ENCODE measurements around the gene UBE3B. TPM values are rescaled to one million over a fixed set of nuclear protein-coding genes. Genes with fewer than 3 reads are reported as not detected.

Gene UBE3B
- total RNA-seq, 1 donor from 2014 or later, result 40.3 TPM

DNA sequence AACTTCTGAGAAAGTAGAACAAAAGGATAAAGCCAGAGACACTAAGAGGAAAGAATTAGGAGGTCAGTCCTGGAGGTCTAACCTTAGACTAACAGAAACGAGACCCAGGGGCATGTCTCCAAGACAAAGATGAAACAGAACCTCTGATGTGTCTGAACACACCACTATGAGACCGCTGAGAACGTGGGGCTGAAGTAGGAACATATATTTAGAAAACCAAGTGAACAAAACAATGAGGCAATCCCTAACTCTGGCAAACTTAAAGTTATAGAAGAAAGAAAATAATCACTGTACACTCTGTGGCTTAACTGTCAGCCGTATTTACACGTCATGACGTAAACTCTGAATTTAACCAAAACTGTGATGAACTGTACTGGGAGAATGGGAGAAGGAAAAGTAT is 18.2 kb upstream of the UBE3B start:
- TF ChIP-seq, protein P1, sequence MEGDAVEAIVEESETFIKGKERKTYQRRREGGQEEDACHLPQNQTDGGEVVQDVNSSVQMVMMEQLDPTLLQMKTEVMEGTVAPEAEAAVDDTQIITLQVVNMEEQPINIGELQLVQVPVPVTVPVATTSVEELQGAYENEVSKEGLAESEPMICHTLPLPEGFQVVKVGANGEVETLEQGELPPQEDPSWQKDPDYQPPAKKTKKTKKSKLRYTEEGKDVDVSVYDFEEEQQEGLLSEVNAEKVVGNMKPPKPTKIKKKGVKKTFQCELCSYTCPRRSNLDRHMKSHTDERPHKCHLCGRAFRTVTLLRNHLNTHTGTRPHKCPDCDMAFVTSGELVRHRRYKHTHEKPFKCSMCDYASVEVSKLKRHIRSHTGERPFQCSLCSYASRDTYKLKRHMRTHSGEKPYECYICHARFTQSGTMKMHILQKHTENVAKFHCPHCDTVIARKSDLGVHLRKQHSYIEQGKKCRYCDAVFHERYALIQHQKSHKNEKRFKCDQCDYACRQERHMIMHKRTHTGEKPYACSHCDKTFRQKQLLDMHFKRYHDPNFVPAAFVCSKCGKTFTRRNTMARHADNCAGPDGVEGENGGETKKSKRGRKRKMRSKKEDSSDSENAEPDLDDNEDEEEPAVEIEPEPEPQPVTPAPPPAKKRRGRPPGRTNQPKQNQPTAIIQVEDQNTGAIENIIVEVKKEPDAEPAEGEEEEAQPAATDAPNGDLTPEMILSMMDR (conservative IDR thresholded peaks at IDR 0.05; ENCODE audit: low read depth, low read length), result no peak
- no peak for DNase-seq (ENCODE audit: low read depth)

GRCh38 chr12:109460538-109460937 is 16.9 kb upstream of the UBE3B start:
- TF ChIP-seq, protein P1 (conservative IDR thresholded peaks at IDR 0.05; ENCODE audit: low read depth, low read length), result no peak
- no peak overlapping the region for H3K4me3 ChIP-seq (ENCODE audit: low read depth, low read length)
- DNase-seq (ENCODE audit: low read depth), result no peak

More for the DNA sequence above, 18.2 kb upstream of the UBE3B start:
- no peak overlapping the region for H3K4me3 ChIP-seq (ENCODE audit: low read depth, low read length)

DNA sequence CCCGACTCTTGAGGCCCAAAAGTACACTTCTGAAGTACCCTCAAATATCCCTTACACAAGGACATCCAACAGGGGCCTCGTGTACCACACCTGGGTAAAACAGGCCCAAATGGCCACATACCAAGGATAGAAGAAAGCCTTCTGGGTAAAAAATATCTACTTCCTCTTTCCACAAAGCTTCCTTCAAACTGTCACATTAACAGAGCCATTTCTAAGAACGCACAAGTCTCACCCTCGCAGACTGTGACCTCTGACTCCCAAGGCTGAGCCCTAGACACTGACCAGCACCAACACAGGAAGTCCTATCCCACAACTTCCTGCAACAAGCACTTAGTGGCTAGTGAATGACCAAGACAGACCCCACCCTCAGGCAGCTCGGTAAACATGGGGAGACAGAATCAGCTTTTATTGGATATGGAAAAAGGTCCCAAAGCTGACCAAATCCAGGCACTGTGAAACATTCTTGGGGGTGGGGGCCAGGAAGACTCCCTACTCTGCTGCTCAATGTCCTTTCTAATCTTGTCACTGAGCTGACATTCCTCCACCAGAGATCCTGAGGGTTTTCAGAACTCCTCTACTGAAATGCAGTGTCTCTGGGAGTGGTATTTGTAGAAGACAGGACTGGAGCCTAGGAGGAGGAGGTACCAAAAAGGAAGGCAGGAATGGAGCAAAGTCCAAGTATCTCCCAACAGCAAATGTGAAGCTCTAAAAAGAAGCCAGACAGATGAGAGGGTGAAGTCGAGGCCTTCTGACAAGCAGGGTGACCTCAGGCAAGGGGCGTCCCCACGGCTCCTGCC is 16.2 kb upstream of the UBE3B start:
- no peak overlapping the region for H3K4me3 ChIP-seq (ENCODE audit: low read depth, low read length)
- TF ChIP-seq, protein P1 (conservative IDR thresholded peaks at IDR 0.05; ENCODE audit: low read depth, low read length), result no peak
- DNase-seq (ENCODE audit: low read depth), result no peak

GRCh38 chr12:109461846-109462756 is 15.3 kb upstream of the UBE3B start:
- H3K4me3 ChIP-seq (ENCODE audit: low read depth, low read length), result no peak overlapping the region
- TF ChIP-seq, protein P1 (conservative IDR thresholded peaks at IDR 0.05; ENCODE audit: low read depth, low read length), result no peak
- DNase-seq (ENCODE audit: low read depth), result no peak

GRCh38 chr12:109462868-109463692 is 14.4 kb upstream of the UBE3B start:
- DNase-seq (ENCODE audit: low read depth), result peak; percentile 87
- peak overlapping the region; percentile 37 for H3K4me3 ChIP-seq (ENCODE audit: low read depth, low read length)
- TF ChIP-seq, protein P1 (conservative IDR thresholded peaks at IDR 0.05; ENCODE audit: low read depth, low read length), result no peak

DNA sequence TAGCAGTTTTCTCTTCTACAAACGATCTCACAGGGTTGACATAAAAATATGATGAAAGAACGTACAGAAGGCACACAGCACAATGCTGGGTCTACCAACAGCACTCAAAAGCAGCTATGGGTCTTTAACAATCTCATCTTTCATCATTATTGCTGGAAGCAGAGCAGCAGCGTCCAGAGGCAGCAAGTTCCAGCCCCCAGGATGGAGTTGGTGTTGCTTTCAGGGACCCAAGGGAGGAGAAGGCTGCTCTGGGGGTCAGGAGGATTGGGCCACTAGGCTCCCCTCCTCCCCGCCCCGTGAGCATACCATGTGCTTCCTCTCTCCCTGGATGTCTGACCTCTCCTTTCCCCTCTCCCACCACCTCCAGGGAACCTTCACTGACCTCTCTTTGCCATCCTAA is 13.7 kb upstream of the UBE3B start:
- no peak for DNase-seq (ENCODE audit: low read depth)
- TF ChIP-seq, protein P1 (conservative IDR thresholded peaks at IDR 0.05; ENCODE audit: low read depth, low read length), result no peak
- peak overlapping the region; percentile 37 for H3K4me3 ChIP-seq (ENCODE audit: low read depth, low read length)
